HepG2 (cell line): ENCODE data around the gene HOXA13. TPM values are rescaled to one million over a fixed set of nuclear protein-coding genes. Genes with fewer than 3 reads are reported as not detected.

Experiments used
- ATAC-seq: fragments of 200-7000 bp; cut with Tn5 transposase; 3 replicates; pipeline ENCODE4 v1.9.1; 2020; ENCODE audit warnings: mild to moderate bottlenecking, moderate library complexity
- BruUV-seq: library from RNA; stranded (reverse); fragments of 400-500 nt; replicated peaks from 2 replicates; lab custom pipeline; 2021; lab: Mats Ljungman, UMichigan
- CTCF ChIA-PET: fragments of 300-600 bp; formaldehyde crosslinking; extraction: SDS; loops from one replicate; lab custom pipeline; 2021; ENCODE audit warnings: low total read pairs, inconsistent platforms, low intra/inter-chr PET ratio; lab: Yijun Ruan, JAX
- POLR2A ChIA-PET: fragments of 350-600 bp; sonication (Branson Sonifier 250); formaldehyde crosslinking; loops from one replicate; lab custom pipeline; 2020; ENCODE audit warnings: antibody characterized with exemption, inconsistent platforms; lab: Yijun Ruan, JAX
- DNase-seq: peaks from one replicate; pipeline ENCODE4 v3.0.0-alpha.2; 2015; ENCODE audit warnings: low spot score
- FAIRE-seq: peaks from 3 replicates; lab custom pipeline; 2011; peaks lifted over from hg19 to GRCh38; lab: Jason Lieb, UNC
- H2AFZ ChIP-seq: one replicate; pipeline ENCODE4 v1.6.1; 2011; ENCODE audit warnings: low read length, inconsistent platforms
- H3K27ac ChIP-seq: fragments of 300-600 bp; 3 replicates; pipeline ENCODE4 v1.8.0; 2011; ENCODE audit warnings: mixed run types, mild to moderate bottlenecking, mixed read lengths, low read length, inconsistent platforms; ENCODE audit not compliant: insufficient read depth; ENCODE audit errors: extremely low read length
- H3K27me3 ChIP-seq, 2 experiments: fragments of 200-600 bp in 1 of 2; 2 replicates in 1 of 2; 3 replicates in 1 of 2; pipeline versions ENCODE4 v1.6.0 to v1.8.0; 2011; ENCODE audit warnings: low read length in 2 of 2, mild to moderate bottlenecking in 2 of 2, moderate library complexity in 2 of 2, inconsistent platforms in 1 of 2; ENCODE audit not compliant: insufficient read depth in 2 of 2, control insufficient read depth in 1 of 2
- H3K36me3 ChIP-seq, 2 experiments: fragments of 200-600 bp in 1 of 2; replicated peaks in 1 of 2; 2 replicates in 1 of 2; 3 replicates in 1 of 2; pipeline versions ENCODE4 v1.5.1 to v1.8.0; 2011; ENCODE audit warnings: low read length in 2 of 2, inconsistent platforms in 1 of 2; ENCODE audit not compliant: insufficient read depth in 2 of 2, control insufficient read depth in 1 of 2
- H3K4me1 ChIP-seq: 2 replicates; pipeline ENCODE4 v1.5.1; 2012; ENCODE audit warnings: low read length, inconsistent platforms; ENCODE audit not compliant: insufficient read depth
- H3K4me2 ChIP-seq: 2 replicates; pipeline ENCODE4 v1.6.0; 2011; ENCODE audit warnings: low read depth, low read length, inconsistent platforms
- H3K4me3 ChIP-seq, 3 experiments: fragments of 200-600 bp in 1 of 3; sonication (generic), shearing (Covaris generic) in 1 of 3; replicated peaks in 1 of 3; 2 replicates each; pipeline ENCODE4 v1.5.1; 2011 to 2016; ENCODE audit warnings: low read length in 3 of 3, inconsistent platforms in 2 of 3, low read depth in 2 of 3, mild to moderate bottlenecking in 2 of 3, control low read depth in 1 of 3, mixed read lengths in 1 of 3; ENCODE audit not compliant: insufficient read depth in 1 of 3
- H3K79me2 ChIP-seq: one replicate; pipeline ENCODE4 v1.6.1; 2011; ENCODE audit warnings: low read length, inconsistent platforms; ENCODE audit not compliant: insufficient read depth
- H3K9ac ChIP-seq: 2 replicates; pipeline ENCODE4 v1.6.0; 2011; ENCODE audit warnings: mild to moderate bottlenecking, low read depth, low read length, inconsistent platforms; ENCODE audit not compliant: insufficient read depth
- H3K9me3 ChIP-seq: 2 replicates; pipeline ENCODE4 v1.5.1; 2012; ENCODE audit warnings: mild to moderate bottlenecking, low read length
- H4K20me1 ChIP-seq: 2 replicates; pipeline ENCODE4 v1.6.0; 2011; ENCODE audit warnings: inconsistent platforms, mild to moderate bottlenecking, low read length, moderate library complexity; ENCODE audit not compliant: insufficient read depth
- EZH2 ChIP-seq: conservative IDR thresholded peaks from 2 replicates; pipeline ENCODE4 v1.6.1; 2012; ENCODE audit warnings: mild to moderate bottlenecking, low read depth, low read length, moderate library complexity
- HNRNPUL1 ChIP-seq: fragments of 200-400 bp; formaldehyde crosslinking; IDR thresholded peaks from 2 replicates; pipeline ENCODE4 v1.6.1; 2017; ENCODE audit warnings: low read depth, mild to moderate bottlenecking, low read length, moderate library complexity
- KDM3A ChIP-seq: IDR thresholded peaks from 2 replicates; pipeline ENCODE4 v1.6.1; 2018; ENCODE audit warnings: low read depth, missing compliant biosample characterization
- MAF1 ChIP-seq: sonication (generic); formaldehyde crosslinking; IDR thresholded peaks from 2 replicates; pipeline ENCODE4 v1.5.0; 2020; ENCODE audit warnings: missing genetic modification reagents, borderline replicate concordance
- MED13 ChIP-seq: sonication (generic); formaldehyde crosslinking; IDR thresholded peaks from 2 replicates; pipeline ENCODE4 v1.5.0; 2020; ENCODE audit warnings: missing genetic modification reagents
- MXD4 ChIP-seq: IDR thresholded peaks from 2 replicates; pipeline ENCODE4 v1.6.1; 2016; ENCODE audit warnings: mild to moderate bottlenecking, missing biosample characterization, missing genetic modification reagents
- SP1 ChIP-seq, 2 experiments: fragments of 450-650 bp in 1 of 2; sonication (generic) in 1 of 2; formaldehyde crosslinking in 1 of 2; IDR thresholded peaks; 2 replicates each; pipeline versions ENCODE4 v1.4.0 to v1.6.1; 2016 to 2020; ENCODE audit warnings: missing genetic modification reagents in 1 of 2
- TEAD3 ChIP-seq: optimal IDR thresholded peaks from 2 replicates; pipeline ENCODE3; 2016; ENCODE audit warnings: borderline replicate concordance
- TOE1 ChIP-seq: sonication (generic); formaldehyde crosslinking; IDR thresholded peaks from 2 replicates; pipeline ENCODE4 v1.4.0; 2020; ENCODE audit warnings: mild to moderate bottlenecking, missing genetic modification reagents
- ZFP36L2 ChIP-seq: sonication (generic); formaldehyde crosslinking; IDR thresholded peaks from 2 replicates; pipeline ENCODE4 v1.4.0; 2020; ENCODE audit warnings: missing genetic modification reagents
- ZNF713 ChIP-seq: sonication (generic); formaldehyde crosslinking; IDR thresholded peaks from 2 replicates; pipeline ENCODE4 v1.4.0; 2020; ENCODE audit warnings: mild to moderate bottlenecking, missing genetic modification reagents
- WGBS: methylation state at CpG from one replicate; pipeline ENCODE4 v1.1.6; 2017; ENCODE audit warnings: low lambda C conversion rate; 5-methylcytosine and 5-hydroxymethylcytosine counted together
- in situ Hi-C: cut with HindIII; loops from 2 replicates; pipeline ENCODE4 v1.10.0; 2017; ENCODE audit warnings: low pct_unique_long_range_greater_than_20kb; ENCODE audit not compliant: extremely low pct_ligation_motif_present
- intact Hi-C: fragments of 100-400 bp; cut with micrococcal nuclease; formaldehyde crosslinking; loops from one replicate; pipeline ENCODE4 v1.10.0; 2022; ENCODE audit not compliant: unreplicated experiment
- polyA plus RNA-seq, 8 experiments: library from polyadenylated mRNA; depleted of rRNA in 3 of 8; stranded (reverse) in 7 of 8; unstranded in 1 of 8; fragments of >200 nt; fragmentation: Illumina TruSeq in 4 of 8; extraction: Trizol in 4 of 8; gene quantifications; 2 replicates each; pipeline versions ENCODE4 v1.2.1 to v1.2.3, GENCODE V29; 2011 to 2016; ENCODE audit warnings: low read depth in 4 of 8, missing spikeins in 1 of 8, mixed read lengths in 1 of 8; ENCODE audit not compliant: insufficient read depth in 1 of 8
- total RNA-seq, 5 experiments: library from RNA; depleted of rRNA; stranded (reverse); fragments of >200 nt; fragmentation: Illumina TruSeq; extraction: Trizol; gene quantifications; 2 replicates each; pipeline ENCODE4 v1.2.3, GENCODE V29; 2016; ENCODE audit warnings: low read depth in 1 of 5
- TF ChIP-seq, protein P1 (sequence below): sonication (generic); formaldehyde crosslinking; IDR thresholded peaks from 2 replicates; pipeline ENCODE4 v1.8.1; 2023; ENCODE audit warnings: mild to moderate bottlenecking, missing genetic modification reagents, borderline replicate concordance
- TF ChIP-seq, protein P2 (sequence below): sonication (generic); formaldehyde crosslinking; IDR thresholded peaks from 2 replicates; pipeline ENCODE4 v1.5.0; 2020; ENCODE audit warnings: mild to moderate bottlenecking, missing genetic modification reagents, borderline replicate concordance

The HOXA13 gene
- total and polyA plus RNA-seq, 2 of the 13 experiments (the other 11 are each of a cell fraction or from before 2014, with no cell fraction given) = 0.01 to 0.04 TPM

DNA sequence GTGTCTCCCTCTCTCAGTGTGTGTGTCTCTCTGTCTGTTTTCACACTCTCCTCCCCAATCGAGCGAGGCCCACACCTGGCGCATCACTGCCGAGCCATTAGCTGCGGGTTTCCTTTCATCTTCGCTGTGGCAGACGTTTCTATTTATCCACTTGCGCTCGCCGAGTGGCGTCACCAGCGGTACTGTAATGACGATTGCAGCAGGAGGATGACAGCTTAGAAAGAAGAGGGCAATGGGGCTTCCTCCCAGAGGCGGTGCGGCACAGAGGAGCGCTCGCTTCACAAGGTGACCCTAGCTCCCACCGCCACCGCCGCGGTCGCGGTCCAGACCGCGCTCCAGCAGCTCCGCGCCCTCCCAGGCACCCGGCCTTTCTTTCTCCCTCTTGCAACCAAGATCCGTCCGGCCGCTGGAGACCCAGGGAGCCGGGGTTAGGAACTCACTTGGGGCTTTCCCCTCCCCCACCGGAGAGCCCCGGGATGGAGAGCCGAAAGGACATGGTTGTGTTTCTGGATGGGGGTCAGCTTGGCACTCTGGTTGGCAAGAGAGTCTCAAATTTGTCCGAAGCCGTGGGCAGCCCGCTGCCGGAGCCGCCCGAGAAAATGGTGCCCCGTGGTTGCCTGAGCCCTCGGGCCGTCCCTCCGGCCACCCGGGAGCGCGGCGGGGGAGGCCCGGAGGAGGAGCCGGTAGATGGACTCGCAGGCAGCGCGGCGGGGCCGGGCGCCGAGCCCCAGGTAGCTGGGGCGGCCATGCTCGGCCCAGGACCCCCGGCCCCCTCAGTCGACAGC is 42.9 kb upstream of the HOXA13 start, which contains the start of gene EVX1:
TSS of gene EVX1 (plus strand) at position 248 of the 785 bp plus-strand sequence. CDS start at position 477, 229 bp downstream.
- FAIRE-seq (no peak), DNase-seq (no peak), ATAC-seq (no peak)
- H3K36me3 ChIP-seq = no peaks in the 10 kb centered on the region
- H3K79me2 ChIP-seq = no peaks in the 10 kb centered on the region
- H3K4me3 ChIP-seq = no peak within 1 kb of the TSS
- ChIA-PET CTCF (no interaction called here), POLR2A (no interaction called here)
- in situ Hi-C loops (no loop called here), intact Hi-C loops (no loop called here)
- H3K4me2 ChIP-seq = 0 out of 2 replicates have a peak within 1 kb of the TSS, but pooled peaks have one; percentile 12
- H3K27me3 ChIP-seq = peaks cover 8 to 84% of the 10 kb centered on the region in 2 experiments; a peak in 3 of 5 replicates
- TF ChIP-seq EZH2 (peak; percentile 62; the same call in 1 of the 2 replicates), TEAD3 (CRISPR knock-in tag) (no peak), TOE1 (CRISPR knock-in tag) (no peak), HNRNPUL1 (no peak), MED13 (CRISPR knock-in tag) (no peak)
- H3K9me3 ChIP-seq = no peaks in the 10 kb centered on the region
- no TSS peak for BruUV-seq
- no peak within 1 kb of the TSS for H3K9ac ChIP-seq
- H3K27ac ChIP-seq = no peak within 1 kb of the TSS
- H3K4me1 ChIP-seq = no peaks in the 10 kb centered on the region
- no peak within 1 kb of the TSS for H2AFZ ChIP-seq
- H4K20me1 ChIP-seq = no peaks in the 10 kb centered on the region
- WGBS = 20% methylated on average over 32 of the region's 62 CpGs

DNA sequence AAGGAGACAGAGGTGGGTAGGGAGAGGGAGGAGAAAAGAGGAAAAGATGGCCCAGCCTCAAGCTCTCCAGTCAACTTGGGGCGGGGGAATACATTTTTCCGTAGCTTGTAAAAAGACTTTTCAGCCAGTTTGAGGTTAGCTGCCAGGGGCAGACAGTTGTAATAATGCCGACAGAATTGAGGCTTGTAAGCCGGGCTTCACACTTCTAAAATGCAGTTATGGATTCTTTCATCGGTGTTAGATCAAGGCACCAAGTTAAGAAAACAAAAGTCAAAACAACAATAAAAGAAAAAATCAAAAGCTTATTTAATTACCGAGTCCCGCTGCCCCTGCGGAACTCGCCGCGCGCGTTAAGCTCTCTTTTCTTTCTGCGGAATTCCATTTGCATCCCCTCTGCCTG is 42.3 kb upstream of the HOXA13 start:
- POLR2A ChIA-PET = no interaction called here
- Histone ChIP-seq H3K27me3 (peaks cover 8 to 83% of the 10 kb centered on the region in 2 experiments; a peak in 3 of 5 replicates), H2AFZ (no peak overlapping the region), H3K4me2 (no peak overlapping the region), H3K9me3 (no peaks in the 10 kb centered on the region), H3K9ac (no peak overlapping the region), H3K4me3 (no peak overlapping the region)
- CTCF ChIA-PET = no interaction called here
- no TSS peak for BruUV-seq
- no peak for DNase-seq
- 76% methylated on average over 14 of the region's 14 CpGs for WGBS
- no peak for TF ChIP-seq ZFP36L2
- TF ChIP-seq KDM3A (CRISPR knock-in tag) = no peak
- no peak for TF ChIP-seq ZNF713
- TF ChIP-seq, protein P1, sequence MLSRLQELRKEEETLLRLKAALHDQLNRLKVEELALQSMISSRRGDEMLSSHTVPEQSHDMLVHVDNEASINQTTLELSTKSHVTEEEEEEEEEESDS (CRISPR knock-in tag) = no peak
- no peak for TF ChIP-seq MAF1 (CRISPR knock-in tag)
- TF ChIP-seq MXD4 (CRISPR knock-in tag) = no peak
- TF ChIP-seq SP1 (IDR thresholded peaks at IDR 0.05) = no peak
- no peak for TF ChIP-seq SP1 (CRISPR knock-in tag; IDR thresholded peaks at IDR 0.05)
- TF ChIP-seq, protein P2, sequence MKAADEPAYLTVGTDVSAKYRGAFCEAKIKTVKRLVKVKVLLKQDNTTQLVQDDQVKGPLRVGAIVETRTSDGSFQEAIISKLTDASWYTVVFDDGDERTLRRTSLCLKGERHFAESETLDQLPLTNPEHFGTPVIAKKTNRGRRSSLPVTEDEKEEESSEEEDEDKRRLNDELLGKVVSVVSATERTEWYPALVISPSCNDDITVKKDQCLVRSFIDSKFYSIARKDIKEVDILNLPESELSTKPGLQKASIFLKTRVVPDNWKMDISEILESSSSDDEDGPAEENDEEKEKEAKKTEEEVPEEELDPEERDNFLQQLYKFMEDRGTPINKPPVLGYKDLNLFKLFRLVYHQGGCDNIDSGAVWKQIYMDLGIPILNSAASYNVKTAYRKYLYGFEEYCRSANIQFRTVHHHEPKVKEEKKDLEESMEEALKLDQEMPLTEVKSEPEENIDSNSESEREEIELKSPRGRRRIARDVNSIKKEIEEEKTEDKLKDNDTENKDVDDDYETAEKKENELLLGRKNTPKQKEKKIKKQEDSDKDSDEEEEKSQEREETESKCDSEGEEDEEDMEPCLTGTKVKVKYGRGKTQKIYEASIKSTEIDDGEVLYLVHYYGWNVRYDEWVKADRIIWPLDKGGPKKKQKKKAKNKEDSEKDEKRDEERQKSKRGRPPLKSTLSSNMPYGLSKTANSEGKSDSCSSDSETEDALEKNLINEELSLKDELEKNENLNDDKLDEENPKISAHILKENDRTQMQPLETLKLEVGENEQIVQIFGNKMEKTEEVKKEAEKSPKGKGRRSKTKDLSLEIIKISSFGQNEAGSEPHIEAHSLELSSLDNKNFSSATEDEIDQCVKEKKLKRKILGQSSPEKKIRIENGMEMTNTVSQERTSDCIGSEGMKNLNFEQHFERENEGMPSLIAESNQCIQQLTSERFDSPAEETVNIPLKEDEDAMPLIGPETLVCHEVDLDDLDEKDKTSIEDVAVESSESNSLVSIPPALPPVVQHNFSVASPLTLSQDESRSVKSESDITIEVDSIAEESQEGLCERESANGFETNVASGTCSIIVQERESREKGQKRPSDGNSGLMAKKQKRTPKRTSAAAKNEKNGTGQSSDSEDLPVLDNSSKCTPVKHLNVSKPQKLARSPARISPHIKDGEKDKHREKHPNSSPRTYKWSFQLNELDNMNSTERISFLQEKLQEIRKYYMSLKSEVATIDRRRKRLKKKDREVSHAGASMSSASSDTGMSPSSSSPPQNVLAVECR (CRISPR knock-in tag) = no peak
- TF ChIP-seq, all 625 proteins: peak for 0
- in situ Hi-C loops (no loop called here), intact Hi-C loops (no loop called here)
- Histone ChIP-seq H4K20me1 (no peaks in the 10 kb centered on the region), H3K79me2 (no peaks in the 10 kb centered on the region), H3K4me1 (no peaks in the 10 kb centered on the region), H3K36me3 (no peaks in the 10 kb centered on the region), H3K27ac (no peak overlapping the region)
- no peak for ATAC-seq
- FAIRE-seq = no peak
